UCSD-AML1 (cell line): ENCODE measurements around the gene FRA10AC1.

Experiments used
- DNase-seq: peaks from one replicate; lab custom pipeline; 2025; ENCODE audit not compliant: unreplicated experiment; lab: John Stamatoyannopoulos, UW

Gene FRA10AC1

GRCh38 chr10:93630625-93631557 is 71.5 kb downstream of the FRA10AC1 start:
- DNase-seq: no peak

GRCh38 chr10:93629647-93630305 is 72.6 kb downstream of the FRA10AC1 start:
- no peak for DNase-seq

DNA sequence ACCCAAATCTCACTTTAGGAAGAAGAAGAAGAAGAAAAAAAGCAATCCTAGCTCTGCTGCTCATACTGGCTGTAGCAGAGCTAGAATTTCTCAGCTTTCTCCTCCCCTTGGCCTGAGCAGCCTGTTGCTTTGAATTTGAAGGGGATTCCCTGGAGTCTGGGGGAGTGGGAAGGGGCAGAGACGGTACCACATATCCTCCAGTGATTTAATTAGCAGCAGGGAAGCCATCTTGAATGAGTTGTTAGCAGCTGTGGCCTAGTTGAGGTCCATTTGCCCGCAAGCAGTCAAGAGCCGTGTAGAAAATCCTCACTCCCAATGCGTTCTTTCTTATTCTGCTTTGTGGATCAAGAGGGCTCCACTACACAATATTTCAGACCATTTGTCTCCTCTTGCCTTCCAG is 73.5 kb downstream of the FRA10AC1 start:
- DNase-seq: no peak

- DNase-seq: no peak
These were observed 79.5 kb downstream of the FRA10AC1 start for GRCh38 chr10:93622942-93623341.

- no peak for DNase-seq
These were observed 81.5 kb downstream of the FRA10AC1 start for GRCh38 chr10:93620925-93621324.
